Activated naive CD8-positive, alpha-beta T cell (primary cell): ENCODE data around the gene KRTAP5-3.
"Not testable (repeated sequence)": the region's sequence is repeated elsewhere in the genome, so short reads cannot be mapped to it uniquely, and the experiment has no call there.

ENCODE experiments used
- H3K27ac Mint-ChIP-seq: one replicate; pipeline ENCODE4 v1.8.0; 2021; ENCODE audit warnings: mixed read lengths
- H3K27me3 Mint-ChIP-seq: one replicate; pipeline ENCODE4 v1.8.0; 2021; ENCODE audit warnings: mixed read lengths
- H3K36me3 Mint-ChIP-seq: one replicate; pipeline ENCODE4 v1.8.0; 2021; ENCODE audit warnings: mixed read lengths
- H3K4me1 Mint-ChIP-seq: one replicate; pipeline ENCODE4 v1.8.0; 2021; ENCODE audit warnings: low read depth, mixed read lengths
- H3K4me3 Mint-ChIP-seq: one replicate; pipeline ENCODE4 v1.8.0; 2021; ENCODE audit warnings: mild to moderate bottlenecking, mixed read lengths
- H3K9me3 Mint-ChIP-seq: one replicate; pipeline ENCODE4 v1.8.0; 2021; ENCODE audit warnings: low read depth, mixed read lengths

KRTAP5-3 gene

GRCh38 chr11:1586699-1587098 is 21.6 kb downstream of the KRTAP5-3 start:
- Mint-ChIP-seq H3K36me3 (no peaks in the 10 kb centered on the region), H3K27ac (no peak overlapping the region), H3K9me3 (no peaks in the 10 kb centered on the region), H3K4me1 (peaks cover 24% of the 10 kb centered on the region), H3K27me3 (peaks cover 6% of the 10 kb centered on the region), H3K4me3 (no peak overlapping the region)

GRCh38 chr11:1584661-1585370 is 23.4 kb downstream of the KRTAP5-3 start, which contains the start of gene KRTAP5-1:
Gene KRTAP5-1 (minus strand): TSS chr11:1585283. CDS start chr11:1585249, 34 bp downstream.
- H3K27ac Mint-ChIP-seq, H3K9me3 Mint-ChIP-seq, H3K27me3 Mint-ChIP-seq, H3K36me3 Mint-ChIP-seq, H3K4me3 Mint-ChIP-seq: not testable (repeated sequence)
- H3K4me1 Mint-ChIP-seq, result peaks cover 21% of the 10 kb centered on the region

GRCh38 chr11:1582909-1583308 is 25.4 kb downstream of the KRTAP5-3 start:
- not testable (repeated sequence) for H3K9me3 Mint-ChIP-seq, H3K4me3 Mint-ChIP-seq, H3K27me3 Mint-ChIP-seq, H3K36me3 Mint-ChIP-seq, H3K27ac Mint-ChIP-seq
- peaks cover 12% of the 10 kb centered on the region for H3K4me1 Mint-ChIP-seq

GRCh38 chr11:1581976-1582375 is 26.3 kb downstream of the KRTAP5-3 start:
- H3K27me3 Mint-ChIP-seq, result peaks cover 2% of the 10 kb centered on the region
- no peak overlapping the region for H3K4me3 Mint-ChIP-seq
- peaks cover 12% of the 10 kb centered on the region for H3K4me1 Mint-ChIP-seq
- peaks cover 3% of the 10 kb centered on the region for H3K36me3 Mint-ChIP-seq
- peaks cover 8% of the 10 kb centered on the region for H3K9me3 Mint-ChIP-seq
- H3K27ac Mint-ChIP-seq, result no peak overlapping the region

DNA sequence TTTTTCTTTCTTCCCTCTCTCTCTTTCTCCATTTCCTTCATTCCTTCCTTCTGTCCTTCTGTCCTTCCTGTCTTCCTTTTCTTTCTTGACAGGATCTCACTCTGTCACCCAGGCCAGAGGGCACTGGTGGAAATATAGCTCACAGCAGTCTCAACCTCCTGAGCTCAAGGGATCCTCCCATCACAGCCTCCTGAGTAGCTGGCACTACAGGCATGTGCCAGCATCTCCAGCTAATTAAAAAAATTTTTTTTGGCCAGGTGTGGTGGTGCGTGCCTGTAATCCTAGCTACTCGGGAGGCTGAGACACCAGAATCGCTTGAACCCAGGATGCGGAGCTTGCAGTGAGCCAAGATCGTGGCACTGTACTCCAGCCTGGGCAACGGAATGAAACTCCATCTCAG is 31.4 kb downstream of the KRTAP5-3 start:
- Mint-ChIP-seq H3K4me3 (no peak overlapping the region), H3K4me1 (peaks cover 8% of the 10 kb centered on the region), H3K9me3 (peaks cover 8% of the 10 kb centered on the region), H3K27ac (no peak overlapping the region), H3K36me3 (peaks cover 3% of the 10 kb centered on the region), H3K27me3 (peaks cover 1% of the 10 kb centered on the region)

DNA sequence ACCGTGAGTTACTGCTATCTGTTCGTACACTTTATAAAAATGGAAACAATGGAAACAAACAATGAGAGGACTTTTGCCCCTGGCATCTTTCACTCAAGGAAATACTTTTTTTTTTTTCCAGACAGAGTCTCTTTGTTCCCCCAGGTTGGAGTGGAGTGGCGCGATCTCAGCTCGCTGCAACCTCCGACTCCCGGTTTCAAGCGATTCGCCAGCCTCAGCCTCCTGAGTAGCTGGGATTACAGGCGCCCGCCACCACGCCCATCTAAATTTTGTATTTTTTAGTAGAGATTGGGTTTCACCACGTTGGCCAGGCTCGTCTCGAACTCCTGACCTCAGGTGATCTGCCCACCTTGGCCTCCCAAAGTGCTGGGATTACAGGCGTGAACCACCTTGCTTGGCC is 32.5 kb downstream of the KRTAP5-3 start:
- peak overlapping the region; percentile 49 for H3K4me3 Mint-ChIP-seq
- not testable (repeated sequence) for H3K9me3 Mint-ChIP-seq, H3K36me3 Mint-ChIP-seq, H3K27me3 Mint-ChIP-seq, H3K27ac Mint-ChIP-seq
- peaks cover 10% of the 10 kb centered on the region for H3K4me1 Mint-ChIP-seq

- peaks cover 1% of the 10 kb centered on the region for H3K27me3 Mint-ChIP-seq
- H3K9me3 Mint-ChIP-seq, result peaks cover 8% of the 10 kb centered on the region
- H3K27ac Mint-ChIP-seq, result no peak overlapping the region
- peaks cover 3% of the 10 kb centered on the region for H3K36me3 Mint-ChIP-seq
- peak overlapping the region; percentile 49 for H3K4me3 Mint-ChIP-seq
- peaks cover 14% of the 10 kb centered on the region for H3K4me1 Mint-ChIP-seq
Observed at GRCh38 chr11:1574933-1575242, 33.4 kb downstream of the KRTAP5-3 start.

DNA sequence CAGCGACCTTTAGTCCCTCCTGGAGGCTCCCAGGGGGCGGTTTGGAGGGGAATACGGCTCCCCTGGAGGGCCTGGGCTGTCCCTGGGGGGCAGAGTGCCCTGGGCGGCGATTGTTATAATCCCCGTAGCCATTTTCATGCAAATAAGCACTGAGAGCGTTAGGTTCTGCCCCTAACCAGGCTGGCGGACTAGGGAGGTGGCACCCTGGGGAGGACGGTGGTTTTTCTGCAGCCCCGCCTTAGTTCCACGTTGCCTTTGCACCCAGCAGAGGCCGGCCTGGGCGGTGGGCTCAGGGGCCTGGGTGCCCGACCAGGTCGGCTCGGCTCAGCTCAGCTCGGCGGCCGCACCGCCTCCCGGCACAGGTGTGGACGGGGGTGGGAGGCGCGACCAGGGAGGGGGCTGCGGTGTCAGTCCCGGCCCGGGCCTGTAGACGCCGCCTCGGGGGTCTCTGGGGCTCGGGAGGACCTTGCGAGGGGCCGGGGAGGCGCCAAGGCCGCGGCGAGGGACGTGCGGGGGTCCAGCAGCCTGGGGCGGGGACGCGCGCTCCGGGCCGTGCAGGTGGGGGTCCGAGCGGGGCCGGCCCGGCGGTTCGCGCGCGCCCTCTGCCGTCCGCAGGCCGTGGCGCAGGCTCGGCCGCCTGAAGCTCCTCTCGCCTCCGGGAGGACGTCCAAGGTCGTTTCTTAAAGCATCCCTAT is 33.9 kb downstream of the KRTAP5-3 start:
- H3K4me1 Mint-ChIP-seq, result peaks cover 17% of the 10 kb centered on the region
- H3K27me3 Mint-ChIP-seq, result peaks cover 1% of the 10 kb centered on the region
- peaks cover 3% of the 10 kb centered on the region for H3K36me3 Mint-ChIP-seq
- H3K4me3 Mint-ChIP-seq, result peak overlapping the region; percentile 77
- peaks cover 8% of the 10 kb centered on the region for H3K9me3 Mint-ChIP-seq
- H3K27ac Mint-ChIP-seq, result no peak overlapping the region

GRCh38 chr11:1573903-1574237 is 34.4 kb downstream of the KRTAP5-3 start:
- H3K4me3 Mint-ChIP-seq, result peak overlapping the region; percentile 77
- peaks cover 1% of the 10 kb centered on the region for H3K27me3 Mint-ChIP-seq
- H3K27ac Mint-ChIP-seq, result no peak overlapping the region
- peaks cover 20% of the 10 kb centered on the region for H3K4me1 Mint-ChIP-seq
- peaks cover 6% of the 10 kb centered on the region for H3K9me3 Mint-ChIP-seq
- H3K36me3 Mint-ChIP-seq, result peaks cover 3% of the 10 kb centered on the region

- Mint-ChIP-seq H3K9me3 (peaks cover 3% of the 10 kb centered on the region), H3K27me3 (peaks cover 1% of the 10 kb centered on the region), H3K4me1 (peaks cover 20% of the 10 kb centered on the region), H3K4me3 (peak overlapping the region; percentile 77), H3K36me3 (peaks cover 3% of the 10 kb centered on the region), H3K27ac (no peak overlapping the region)
Observed at GRCh38 chr11:1573077-1573902, 35.0 kb downstream of the KRTAP5-3 start.

DNA sequence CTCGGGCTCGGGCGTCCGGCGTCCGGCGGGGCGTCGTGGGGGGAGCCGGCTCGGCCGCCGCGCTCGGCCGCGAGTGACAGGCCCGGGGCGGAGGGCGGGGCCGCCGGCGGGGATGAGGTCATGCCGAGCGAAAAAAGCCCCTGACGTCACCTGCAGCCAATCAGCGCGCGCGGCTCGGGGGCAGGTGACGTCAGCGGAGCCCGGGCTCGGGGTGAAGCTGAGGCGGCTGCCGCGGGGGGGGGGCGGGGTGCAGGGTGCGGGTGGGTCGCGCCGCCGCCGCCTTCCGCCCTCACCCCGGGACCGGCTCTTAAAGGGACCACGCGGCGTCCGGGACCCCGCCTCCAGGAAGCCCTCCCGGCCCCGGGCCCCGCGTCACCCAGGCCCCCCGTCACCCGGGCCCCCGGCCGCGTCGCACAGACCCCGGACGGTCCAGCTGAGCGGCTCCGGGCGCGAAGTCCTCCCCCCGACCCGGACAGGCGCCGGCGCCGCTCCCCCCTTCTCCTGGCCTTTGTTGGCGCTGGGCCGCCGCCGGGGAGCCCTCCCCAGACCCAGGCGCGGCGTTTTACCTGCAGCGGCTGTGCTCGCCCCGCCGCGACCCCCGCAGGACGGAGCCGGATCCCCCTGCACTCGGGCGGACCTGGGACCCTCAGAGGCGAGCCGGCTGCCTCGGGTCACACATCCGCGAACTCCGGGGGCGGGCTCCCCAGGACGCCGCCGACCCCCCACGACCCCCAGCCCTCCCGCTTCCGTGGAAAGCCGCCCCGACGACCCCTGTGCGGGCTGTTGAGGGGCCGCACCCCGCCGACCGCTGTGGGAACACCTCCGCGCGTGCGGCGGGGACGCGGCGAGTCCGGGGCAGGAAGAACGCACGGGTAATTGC is 35.8 kb downstream of the KRTAP5-3 start, which contains the start of gene DUSP8:
Gene DUSP8 (minus strand): TSS at position 75 of the 880 bp plus-strand sequence. CDS start 6,445 bp downstream, outside the sequence.
- Mint-ChIP-seq H3K27me3 (peaks cover 1% of the 10 kb centered on the region), H3K4me3 (peak within 1 kb of the TSS; percentile 47), H3K4me1 (peaks cover 20% of the 10 kb centered on the region), H3K9me3 (no peaks in the 10 kb centered on the region), H3K36me3 (no peaks in the 10 kb centered on the region), H3K27ac (no peak within 1 kb of the TSS)

GRCh38 chr11:1571760-1572196 is 36.5 kb downstream of the KRTAP5-3 start:
- Mint-ChIP-seq H3K9me3 (no peaks in the 10 kb centered on the region), H3K4me1 (peaks cover 20% of the 10 kb centered on the region), H3K4me3 (no peak overlapping the region), H3K27ac (no peak overlapping the region), H3K27me3 (peaks cover 1% of the 10 kb centered on the region), H3K36me3 (no peaks in the 10 kb centered on the region)

DNA sequence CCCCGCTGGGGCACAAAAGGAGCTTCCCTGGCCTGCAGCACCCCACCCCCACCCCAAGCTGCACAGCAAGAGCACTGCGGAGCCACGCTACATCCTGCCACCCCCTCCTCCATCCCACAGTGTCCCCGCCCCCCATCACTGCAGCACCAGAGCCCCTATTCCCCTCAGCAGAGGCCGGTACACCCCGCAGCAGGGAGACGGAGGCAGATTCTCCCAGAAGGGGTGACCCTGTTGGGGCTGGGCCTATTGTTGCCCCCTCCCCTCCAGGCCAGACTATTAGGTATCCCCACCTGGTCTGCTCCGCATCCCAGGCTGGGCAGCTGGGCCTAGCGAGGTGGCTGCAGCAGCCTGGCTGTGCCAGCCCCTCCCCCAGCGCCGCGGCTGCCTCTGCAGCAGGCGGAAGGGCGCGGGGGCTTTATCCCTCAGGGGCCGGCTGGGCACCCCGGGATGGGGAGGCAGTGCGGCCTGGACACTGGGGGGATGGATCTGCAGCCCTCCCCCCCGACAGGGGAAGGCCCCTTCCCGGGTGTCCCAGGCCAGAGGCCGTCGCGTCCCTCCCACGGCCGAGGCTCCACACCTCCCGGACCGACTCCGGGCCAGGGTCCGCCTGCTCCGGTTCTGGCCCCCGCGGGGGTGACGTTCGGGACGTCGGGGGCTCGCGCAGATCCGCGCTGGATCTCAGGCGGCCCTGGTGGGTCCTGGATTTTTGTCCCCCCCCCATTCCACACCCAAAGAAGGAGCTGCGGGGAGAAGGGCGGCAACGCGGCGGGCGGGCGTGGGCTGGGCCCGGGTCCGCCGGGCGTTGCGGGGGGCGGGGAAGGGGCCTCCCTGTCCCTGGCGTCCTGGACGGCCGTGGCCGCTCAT is 37.1 kb downstream of the KRTAP5-3 start:
- H3K36me3 Mint-ChIP-seq, result no peaks in the 10 kb centered on the region
- H3K27ac Mint-ChIP-seq, result no peak overlapping the region
- no peaks in the 10 kb centered on the region for H3K9me3 Mint-ChIP-seq
- H3K27me3 Mint-ChIP-seq, result no peaks in the 10 kb centered on the region
- peaks cover 20% of the 10 kb centered on the region for H3K4me1 Mint-ChIP-seq
- peak overlapping the region; percentile 65 for H3K4me3 Mint-ChIP-seq

GRCh38 chr11:1570531-1570895 is 37.8 kb downstream of the KRTAP5-3 start:
- H3K4me3 Mint-ChIP-seq, result peak overlapping the region; percentile 65
- peaks cover 20% of the 10 kb centered on the region for H3K4me1 Mint-ChIP-seq
- no peaks in the 10 kb centered on the region for H3K9me3 Mint-ChIP-seq
- no peaks in the 10 kb centered on the region for H3K36me3 Mint-ChIP-seq
- no peak overlapping the region for H3K27ac Mint-ChIP-seq
- H3K27me3 Mint-ChIP-seq, result no peaks in the 10 kb centered on the region
